ACC112 (cell line): ENCODE data around the gene TNPO2.

Source experiments
- H2AFZ ChIP-seq: fragments of 200-600 bp; sonication (generic); one replicate; pipeline ENCODE4 v1.6.0; 2017; ENCODE audit warnings: antibody characterized with exemption, low read length; ENCODE audit not compliant: unreplicated experiment
- H3K27ac ChIP-seq: fragments of 200-600 bp; sonication (generic); 2 replicates; pipeline ENCODE4 v1.5.1; 2014; ENCODE audit warnings: low read depth, mild to moderate bottlenecking, antibody characterized with exemption, low read length, moderate library complexity
- H3K27me3 ChIP-seq: fragments of 200-600 bp; sonication (generic); 2 replicates; pipeline ENCODE4 v1.6.1; 2014; ENCODE audit warnings: mild to moderate bottlenecking, antibody characterized with exemption, low read length, moderate library complexity, mixed read lengths; ENCODE audit not compliant: insufficient read depth
- H3K36me3 ChIP-seq: fragments of 200-600 bp; sonication (generic); 2 replicates; pipeline ENCODE4 v1.6.1; 2016; ENCODE audit warnings: mild to moderate bottlenecking, antibody characterized with exemption, low read length, moderate library complexity, mixed read lengths; ENCODE audit not compliant: insufficient read depth
- H3K4me1 ChIP-seq: fragments of 200-600 bp; sonication (generic); one replicate; pipeline ENCODE4 v1.6.1; 2016; ENCODE audit warnings: low read length, mixed read lengths; ENCODE audit not compliant: insufficient read depth, unreplicated experiment, control insufficient read depth
- H3K4me3 ChIP-seq: fragments of 200-600 bp; sonication (generic); 2 replicates; pipeline ENCODE4 v1.5.1; 2014; ENCODE audit warnings: mild to moderate bottlenecking, low read depth, low read length
- H3K79me2 ChIP-seq: fragments of 200-600 bp; sonication (generic); one replicate; pipeline ENCODE4 v1.6.0; 2016; ENCODE audit warnings: low read length; ENCODE audit not compliant: control insufficient read depth, unreplicated experiment, insufficient read depth

Gene TNPO2

GRCh38 chr19:12723641-12724426 lies at the start of gene TNPO2:
Gene TNPO2 (minus strand): TSS chr19:12723932. CDS start chr19:12720977, 2,955 bp downstream.
- Histone ChIP-seq H3K27ac (peak within 1 kb of the TSS; percentile 69), H2AFZ (peak within 1 kb of the TSS; percentile 80), H3K36me3 (no peaks in the 10 kb centered on the region), H3K79me2 (peaks cover 39% of the 10 kb centered on the region), H3K4me3 (peak within 1 kb of the TSS; percentile 98), H3K27me3 (no peaks in the 10 kb centered on the region), H3K4me1 (peaks cover 7% of the 10 kb centered on the region)

- no peak overlapping the region for H3K4me3 ChIP-seq
- H2AFZ ChIP-seq = no peak overlapping the region
- peaks cover 7% of the 10 kb centered on the region for H3K4me1 ChIP-seq
- H3K27me3 ChIP-seq = no peaks in the 10 kb centered on the region
- no peaks in the 10 kb centered on the region for H3K36me3 ChIP-seq
- H3K79me2 ChIP-seq = no peaks in the 10 kb centered on the region
- no peak overlapping the region for H3K27ac ChIP-seq
Observed at GRCh38 chr19:12772323-12772722, 48.6 kb upstream of the TNPO2 start.

GRCh38 chr19:12770922-12771321 lies 47.2 kb upstream of the TNPO2 start:
- no peaks in the 10 kb centered on the region for H3K36me3 ChIP-seq
- H3K27me3 ChIP-seq = no peaks in the 10 kb centered on the region
- no peak overlapping the region for H3K4me3 ChIP-seq
- H2AFZ ChIP-seq = no peak overlapping the region
- peaks cover 7% of the 10 kb centered on the region for H3K4me1 ChIP-seq
- no peak overlapping the region for H3K27ac ChIP-seq
- H3K79me2 ChIP-seq = no peaks in the 10 kb centered on the region

- Histone ChIP-seq H3K4me3 (no peak overlapping the region), H3K36me3 (no peaks in the 10 kb centered on the region), H3K27me3 (no peaks in the 10 kb centered on the region), H3K79me2 (no peaks in the 10 kb centered on the region), H3K27ac (no peak overlapping the region), H3K4me1 (peaks cover 7% of the 10 kb centered on the region), H2AFZ (no peak overlapping the region)
Observed at GRCh38 chr19:12769689-12770088, 46.0 kb upstream of the TNPO2 start.

GRCh38 chr19:12767666-12768065 lies 43.9 kb upstream of the TNPO2 start:
- no peak overlapping the region for H2AFZ ChIP-seq
- H3K36me3 ChIP-seq = no peaks in the 10 kb centered on the region

GRCh38 chr19:12767150-12767549 lies 43.4 kb upstream of the TNPO2 start:
- Histone ChIP-seq H2AFZ (no peak overlapping the region), H3K27me3 (no peaks in the 10 kb centered on the region), H3K4me3 (no peak overlapping the region), H3K36me3 (no peaks in the 10 kb centered on the region), H3K27ac (no peak overlapping the region), H3K79me2 (no peaks in the 10 kb centered on the region), H3K4me1 (no peaks in the 10 kb centered on the region)

More at GRCh38 chr19:12767666-12768065, 43.9 kb upstream of the TNPO2 start:
- Histone ChIP-seq H3K4me3 (no peak overlapping the region), H3K4me1 (no peaks in the 10 kb centered on the region), H3K27me3 (no peaks in the 10 kb centered on the region), H3K79me2 (no peaks in the 10 kb centered on the region), H3K27ac (no peak overlapping the region)

- H3K4me1 ChIP-seq = no peaks in the 10 kb centered on the region
- no peaks in the 10 kb centered on the region for H3K36me3 ChIP-seq
- peak overlapping the region; percentile 58 for H3K4me3 ChIP-seq
- no peaks in the 10 kb centered on the region for H3K79me2 ChIP-seq
- no peak overlapping the region for H3K27ac ChIP-seq
- no peaks in the 10 kb centered on the region for H3K27me3 ChIP-seq
- H2AFZ ChIP-seq = no peak overlapping the region
Observed at GRCh38 chr19:12766051-12766521, 42.4 kb upstream of the TNPO2 start.

- Histone ChIP-seq H3K36me3 (no peaks in the 10 kb centered on the region), H3K27me3 (no peaks in the 10 kb centered on the region), H2AFZ (no peak overlapping the region), H3K27ac (no peak overlapping the region), H3K4me3 (no peak overlapping the region), H3K79me2 (no peaks in the 10 kb centered on the region), H3K4me1 (no peaks in the 10 kb centered on the region)
Observed at GRCh38 chr19:12764698-12765097, 41.0 kb upstream of the TNPO2 start.

GRCh38 chr19:12763100-12763499 lies 39.4 kb upstream of the TNPO2 start:
- no peaks in the 10 kb centered on the region for H3K79me2 ChIP-seq
- H3K36me3 ChIP-seq = no peaks in the 10 kb centered on the region
- H3K27ac ChIP-seq = no peak overlapping the region
- no peak overlapping the region for H3K4me3 ChIP-seq
- no peak overlapping the region for H2AFZ ChIP-seq
- H3K27me3 ChIP-seq = no peaks in the 10 kb centered on the region
- H3K4me1 ChIP-seq = no peaks in the 10 kb centered on the region

GRCh38 chr19:12759686-12760085 lies 36.0 kb upstream of the TNPO2 start:
- H3K27me3 ChIP-seq = no peaks in the 10 kb centered on the region
- no peaks in the 10 kb centered on the region for H3K79me2 ChIP-seq
- H3K27ac ChIP-seq = no peak overlapping the region
- no peak overlapping the region for H2AFZ ChIP-seq
- no peaks in the 10 kb centered on the region for H3K4me1 ChIP-seq
- H3K36me3 ChIP-seq = no peaks in the 10 kb centered on the region
- no peak overlapping the region for H3K4me3 ChIP-seq
